ENCODE measurements around the gene MAGI1.

GRCh38 chr3:65564483-65564882 lies 474.2 kb downstream of the MAGI1 start:
- no peak for TF ChIP-seq ISL1 (CRISPR knock-in tag; IDR thresholded peaks at IDR 0.05)
- TF ChIP-seq RARB (CRISPR knock-in tag; IDR thresholded peaks at IDR 0.05) = no peak
- TF ChIP-seq ESRRG (CRISPR knock-in tag; IDR thresholded peaks at IDR 0.05) = no peak
- no peak for TF ChIP-seq PATZ1 (CRISPR knock-in tag; IDR thresholded peaks at IDR 0.05; ENCODE audit: borderline replicate concordance)
- TF ChIP-seq CSDC2 (CRISPR knock-in tag; IDR thresholded peaks at IDR 0.05) = no peak
- no peak for TF ChIP-seq ARNTL (CRISPR knock-in tag; IDR thresholded peaks at IDR 0.05; ENCODE audit: borderline replicate concordance, low read depth)
